Neural cell (in vitro differentiated cells): ENCODE results near the gene KCNIP3. TPM values are rescaled to one million over a fixed set of nuclear protein-coding genes. Genes with fewer than 3 reads are reported as not detected.

Source experiments
- H2AFZ ChIP-seq: fragments of 200-600, 300-800 bp; sonication (generic), shearing (Covaris generic); 2 replicates; pipeline ENCODE4 v1.6.0; 2014; ENCODE audit warnings: low read depth, mild to moderate bottlenecking, antibody characterized with exemption, low read length, moderate library complexity
- H3F3A ChIP-seq: fragments of 200-600 bp; shearing (Covaris generic); 2 replicates; pipeline ENCODE4 v1.6.1; 2016; ENCODE audit warnings: mild to moderate bottlenecking, moderate library complexity, mixed read lengths, antibody characterized with exemption, low read length; ENCODE audit not compliant: insufficient read depth, poor library complexity, severe bottlenecking
- H3K27ac ChIP-seq: fragments of 200-600, 300-800 bp; sonication (generic), shearing (Covaris generic); 2 replicates; pipeline ENCODE4 v1.5.1; 2014; ENCODE audit warnings: mild to moderate bottlenecking, low read length, moderate library complexity
- H3K27me3 ChIP-seq: fragments of 300-800, 200-600 bp; sonication (generic), shearing (Covaris generic); 2 replicates; pipeline ENCODE4 v1.6.0; 2014; ENCODE audit warnings: mild to moderate bottlenecking, low read depth, low read length, moderate library complexity; ENCODE audit not compliant: insufficient read depth
- H3K36me3 ChIP-seq: fragments of 300-800, 200-600 bp; sonication (generic), shearing (Covaris generic); 2 replicates; pipeline ENCODE4 v1.5.1; 2014; ENCODE audit warnings: mild to moderate bottlenecking, antibody characterized with exemption, low read length, moderate library complexity; ENCODE audit not compliant: insufficient read depth
- H3K4me2 ChIP-seq: fragments of 300-800, 200-600 bp; sonication (generic), shearing (Covaris generic); 2 replicates; pipeline ENCODE4 v1.6.0; 2014; ENCODE audit warnings: mild to moderate bottlenecking, low read length
- H3K4me3 ChIP-seq: fragments of 300-800, 200-600 bp; sonication (generic), shearing (Covaris generic); 2 replicates; pipeline ENCODE4 v1.5.1; 2014; ENCODE audit warnings: mild to moderate bottlenecking, low read length, moderate library complexity
- H3K79me2 ChIP-seq: fragments of 200-600 bp; shearing (Covaris generic); replicated peaks from 2 replicates; pipeline ENCODE4 v1.6.0; 2014; ENCODE audit warnings: mild to moderate bottlenecking, low read length, moderate library complexity; ENCODE audit not compliant: insufficient read depth
- H3K9ac ChIP-seq: fragments of 300-800, 200-600 bp; sonication (generic), shearing (Covaris generic); 2 replicates; pipeline ENCODE4 v1.6.1; 2016; ENCODE audit warnings: mild to moderate bottlenecking, low read length, mixed read lengths
- H3K9me2 ChIP-seq: fragments of 200-600 bp; shearing (Covaris generic); 2 replicates; pipeline ENCODE4 v1.6.1; 2016; ENCODE audit warnings: mild to moderate bottlenecking, low read length, mixed read lengths; ENCODE audit not compliant: insufficient read depth
- H3K9me3 ChIP-seq: fragments of 200-600, 300-800 bp; sonication (generic), shearing (Covaris generic); 2 replicates; pipeline ENCODE4 v1.6.1; 2016; ENCODE audit warnings: mild to moderate bottlenecking, mixed run types, low read length, moderate library complexity, mixed read lengths
- H4K20me1 ChIP-seq: fragments of 200-600 bp; shearing (Covaris generic); 2 replicates; pipeline ENCODE4 v1.6.1; 2016; ENCODE audit warnings: mild to moderate bottlenecking, mixed run types; ENCODE audit not compliant: insufficient read depth
- EP300 ChIP-seq: fragments of 450-650 bp; conservative IDR thresholded peaks from 2 replicates; pipeline ENCODE4 v1.6.1; 2014; ENCODE audit warnings: antibody characterized with exemption, mild to moderate bottlenecking, moderate library complexity; ENCODE audit not compliant: poor library complexity, severe bottlenecking
- EZH2 ChIP-seq: fragments of 200-600, 300-800 bp; shearing (Covaris generic), sonication (generic); IDR thresholded peaks from 2 replicates; pipeline ENCODE4 v1.6.1; 2014; ENCODE audit warnings: antibody characterized with exemption, low read length, borderline replicate concordance, mild to moderate bottlenecking; ENCODE audit not compliant: insufficient read depth, poor library complexity, severe bottlenecking
- MXI1 ChIP-seq: fragments of 450-650 bp; conservative IDR thresholded peaks from 2 replicates; pipeline ENCODE4 v1.6.1; 2014; ENCODE audit warnings: antibody characterized with exemption, mild to moderate bottlenecking; ENCODE audit not compliant: poor library complexity, severe bottlenecking
- POLR2AphosphoS5 ChIP-seq: IDR thresholded peaks from 2 replicates; pipeline ENCODE4 v1.6.1; 2012
- RAD21 ChIP-seq: fragments of 450-650 bp; conservative IDR thresholded peaks from 2 replicates; pipeline ENCODE4 v1.6.1; 2014; ENCODE audit warnings: antibody characterized with exemption, mild to moderate bottlenecking, moderate library complexity
- SMC3 ChIP-seq: fragments of 450-650 bp; conservative IDR thresholded peaks from 2 replicates; pipeline ENCODE4 v1.6.1; 2014; ENCODE audit warnings: antibody characterized with exemption, mild to moderate bottlenecking, moderate library complexity; ENCODE audit not compliant: poor library complexity
- TAF1 ChIP-seq: IDR thresholded peaks from 2 replicates; pipeline ENCODE4 v1.6.1; 2012; ENCODE audit warnings: low read depth
- polyA plus RNA-seq: library from polyadenylated mRNA; depleted of rRNA; stranded (reverse); fragments of >200 nt; gene quantifications from 2 replicates; pipeline ENCODE4 v1.2.3, GENCODE V29; 2014
- TF ChIP-seq, protein P1 (sequence below): fragments of 450-650 bp; IDR thresholded peaks from 2 replicates; pipeline ENCODE4 v1.5.1; 2014; ENCODE audit warnings: antibody characterized with exemption, mild to moderate bottlenecking, moderate library complexity; ENCODE audit not compliant: poor library complexity, severe bottlenecking
- TF ChIP-seq, protein P2 (sequence below): IDR thresholded peaks from 2 replicates; pipeline ENCODE4 v1.6.1; 2012; ENCODE audit warnings: borderline replicate concordance

The KCNIP3 gene
- polyA plus RNA-seq, 1 donor from 2014 or later, result not detected

DNA sequence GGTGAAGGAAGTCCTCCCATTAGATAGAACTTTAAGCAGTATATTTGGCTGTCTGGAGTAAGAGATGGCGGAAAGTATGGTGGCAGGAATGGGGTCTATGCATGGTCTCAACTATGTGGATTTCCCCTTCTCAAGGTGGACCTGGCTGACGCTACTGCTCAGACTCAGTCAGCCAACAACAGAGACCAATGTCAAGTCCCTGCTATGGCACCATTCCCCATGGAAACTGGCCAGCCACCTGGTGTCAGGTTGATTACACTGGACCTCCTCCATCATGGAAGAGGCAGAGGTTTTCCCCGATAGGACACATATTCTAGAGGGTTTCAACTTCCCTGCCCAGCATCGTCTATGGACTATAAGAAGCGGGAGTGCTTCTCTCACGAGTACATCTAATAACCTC, 96.8 kb downstream of the KCNIP3 start:
- H4K20me1 ChIP-seq, result no peaks in the 10 kb centered on the region
- no peak overlapping the region for H2AFZ ChIP-seq
- no peak overlapping the region for H3K9ac ChIP-seq
- no peak overlapping the region for H3K4me2 ChIP-seq
- no peak overlapping the region for H3K27ac ChIP-seq
- H3K27me3 ChIP-seq, result no peaks in the 10 kb centered on the region
- H3K79me2 ChIP-seq, result no peaks in the 10 kb centered on the region
- H3K4me3 ChIP-seq, result no peak overlapping the region
- TF ChIP-seq, protein P1, sequence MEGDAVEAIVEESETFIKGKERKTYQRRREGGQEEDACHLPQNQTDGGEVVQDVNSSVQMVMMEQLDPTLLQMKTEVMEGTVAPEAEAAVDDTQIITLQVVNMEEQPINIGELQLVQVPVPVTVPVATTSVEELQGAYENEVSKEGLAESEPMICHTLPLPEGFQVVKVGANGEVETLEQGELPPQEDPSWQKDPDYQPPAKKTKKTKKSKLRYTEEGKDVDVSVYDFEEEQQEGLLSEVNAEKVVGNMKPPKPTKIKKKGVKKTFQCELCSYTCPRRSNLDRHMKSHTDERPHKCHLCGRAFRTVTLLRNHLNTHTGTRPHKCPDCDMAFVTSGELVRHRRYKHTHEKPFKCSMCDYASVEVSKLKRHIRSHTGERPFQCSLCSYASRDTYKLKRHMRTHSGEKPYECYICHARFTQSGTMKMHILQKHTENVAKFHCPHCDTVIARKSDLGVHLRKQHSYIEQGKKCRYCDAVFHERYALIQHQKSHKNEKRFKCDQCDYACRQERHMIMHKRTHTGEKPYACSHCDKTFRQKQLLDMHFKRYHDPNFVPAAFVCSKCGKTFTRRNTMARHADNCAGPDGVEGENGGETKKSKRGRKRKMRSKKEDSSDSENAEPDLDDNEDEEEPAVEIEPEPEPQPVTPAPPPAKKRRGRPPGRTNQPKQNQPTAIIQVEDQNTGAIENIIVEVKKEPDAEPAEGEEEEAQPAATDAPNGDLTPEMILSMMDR, result no peak
- TF ChIP-seq EZH2, result no peak
- TF ChIP-seq TAF1, result no peak
- no peak for TF ChIP-seq EP300
- TF ChIP-seq RAD21, result no peak
- no peak for TF ChIP-seq POLR2AphosphoS5
- H3F3A ChIP-seq, result no peaks in the 10 kb centered on the region
- no peaks in the 10 kb centered on the region for H3K9me2 ChIP-seq
- no peaks in the 10 kb centered on the region for H3K9me3 ChIP-seq
- no peaks in the 10 kb centered on the region for H3K36me3 ChIP-seq

DNA sequence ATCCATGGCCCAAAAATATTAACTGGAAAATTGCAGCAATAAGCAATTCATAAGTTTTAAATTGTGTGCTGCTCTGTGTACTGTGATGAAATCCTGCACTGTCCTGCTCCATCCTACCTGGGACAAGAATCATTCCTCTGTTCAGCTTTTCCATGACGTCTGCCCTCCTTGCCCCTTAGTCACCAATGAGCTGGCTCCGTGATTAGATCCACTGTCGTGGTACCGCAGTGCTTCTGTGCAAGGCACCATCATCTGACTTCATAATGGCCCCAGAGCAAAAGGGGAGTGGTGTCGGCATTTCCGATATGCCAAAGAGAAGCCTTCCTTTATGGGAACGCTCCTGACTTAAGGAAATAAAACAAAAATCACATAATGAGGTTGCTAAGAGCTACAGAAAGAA, 101.9 kb downstream of the KCNIP3 start:
- no peaks in the 10 kb centered on the region for H3F3A ChIP-seq
- no peaks in the 10 kb centered on the region for H3K9me2 ChIP-seq
- no peaks in the 10 kb centered on the region for H3K9me3 ChIP-seq
- peaks cover 8% of the 10 kb centered on the region for H3K79me2 ChIP-seq
- H3K9ac ChIP-seq, result no peak overlapping the region
- no peak overlapping the region for H2AFZ ChIP-seq
- no peaks in the 10 kb centered on the region for H3K36me3 ChIP-seq
- H3K27ac ChIP-seq, result no peak overlapping the region
- H3K4me3 ChIP-seq, result no peak overlapping the region
- H4K20me1 ChIP-seq, result no peaks in the 10 kb centered on the region
- H3K27me3 ChIP-seq, result no peaks in the 10 kb centered on the region
- H3K4me2 ChIP-seq, result no peak overlapping the region
- TF ChIP-seq, protein P2, sequence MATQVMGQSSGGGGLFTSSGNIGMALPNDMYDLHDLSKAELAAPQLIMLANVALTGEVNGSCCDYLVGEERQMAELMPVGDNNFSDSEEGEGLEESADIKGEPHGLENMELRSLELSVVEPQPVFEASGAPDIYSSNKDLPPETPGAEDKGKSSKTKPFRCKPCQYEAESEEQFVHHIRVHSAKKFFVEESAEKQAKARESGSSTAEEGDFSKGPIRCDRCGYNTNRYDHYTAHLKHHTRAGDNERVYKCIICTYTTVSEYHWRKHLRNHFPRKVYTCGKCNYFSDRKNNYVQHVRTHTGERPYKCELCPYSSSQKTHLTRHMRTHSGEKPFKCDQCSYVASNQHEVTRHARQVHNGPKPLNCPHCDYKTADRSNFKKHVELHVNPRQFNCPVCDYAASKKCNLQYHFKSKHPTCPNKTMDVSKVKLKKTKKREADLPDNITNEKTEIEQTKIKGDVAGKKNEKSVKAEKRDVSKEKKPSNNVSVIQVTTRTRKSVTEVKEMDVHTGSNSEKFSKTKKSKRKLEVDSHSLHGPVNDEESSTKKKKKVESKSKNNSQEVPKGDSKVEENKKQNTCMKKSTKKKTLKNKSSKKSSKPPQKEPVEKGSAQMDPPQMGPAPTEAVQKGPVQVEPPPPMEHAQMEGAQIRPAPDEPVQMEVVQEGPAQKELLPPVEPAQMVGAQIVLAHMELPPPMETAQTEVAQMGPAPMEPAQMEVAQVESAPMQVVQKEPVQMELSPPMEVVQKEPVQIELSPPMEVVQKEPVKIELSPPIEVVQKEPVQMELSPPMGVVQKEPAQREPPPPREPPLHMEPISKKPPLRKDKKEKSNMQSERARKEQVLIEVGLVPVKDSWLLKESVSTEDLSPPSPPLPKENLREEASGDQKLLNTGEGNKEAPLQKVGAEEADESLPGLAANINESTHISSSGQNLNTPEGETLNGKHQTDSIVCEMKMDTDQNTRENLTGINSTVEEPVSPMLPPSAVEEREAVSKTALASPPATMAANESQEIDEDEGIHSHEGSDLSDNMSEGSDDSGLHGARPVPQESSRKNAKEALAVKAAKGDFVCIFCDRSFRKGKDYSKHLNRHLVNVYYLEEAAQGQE, result no peak
- no peak for TF ChIP-seq MXI1
- TF ChIP-seq EZH2, result no peak
- no peak for TF ChIP-seq SMC3
- no peak for TF ChIP-seq RAD21
- TF ChIP-seq POLR2AphosphoS5, result no peak
- TF ChIP-seq, protein P1, result no peak
- TF ChIP-seq TAF1, result no peak
- no peak for TF ChIP-seq EP300
